ENCODE data around the gene CCT2. TPM values are rescaled to one million over a fixed set of nuclear protein-coding genes. Genes with fewer than 3 reads are reported as not detected.
A peak's percentile ranks its signal among the peaks of the same experiment; 100 is the strongest.

CCT2 gene
- total and polyA plus RNA-seq, 9 of the 15 experiments (the other 6 are each of a cell fraction or from before 2014, with no cell fraction given), result 341 to 738 (median 490) TPM

DNA sequence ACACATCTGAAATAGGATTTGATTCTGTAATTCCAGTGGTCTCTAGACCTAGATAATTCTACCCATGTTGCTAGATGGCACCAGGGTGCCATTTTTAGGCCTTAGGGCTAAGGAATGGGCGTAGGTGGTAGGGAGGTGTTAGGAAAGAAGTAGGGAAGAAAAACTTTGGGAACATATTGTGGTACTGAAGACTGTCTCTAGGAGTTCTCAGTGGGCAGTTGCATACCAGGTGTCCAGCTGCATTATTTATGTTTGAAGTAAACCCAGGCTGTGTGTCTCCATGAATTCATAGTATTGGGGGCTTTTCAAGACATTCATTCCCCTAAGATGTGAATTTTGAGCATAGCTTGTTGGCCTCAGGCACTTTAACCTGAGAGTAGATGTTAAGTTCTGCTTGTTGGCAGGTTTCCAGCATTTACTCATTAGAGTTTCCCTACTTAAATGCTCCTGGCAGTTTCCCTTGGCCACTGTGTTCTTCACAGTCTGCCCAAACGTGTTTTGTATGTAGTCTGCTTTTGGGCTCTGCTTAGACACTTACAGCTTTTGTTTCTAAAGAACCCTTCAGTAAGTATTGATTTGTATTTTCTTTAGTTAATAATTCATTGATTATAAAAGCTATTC, 31.5 kb upstream of the CCT2 start:
- TF ChIP-seq RAD51 (IDR thresholded peaks at IDR 0.05; ENCODE audit: borderline replicate concordance, low read depth), result no peak
- peak; percentile 79 for TF ChIP-seq NFIC (IDR thresholded peaks at IDR 0.05)
- FAIRE-seq, result no peak
- H3K9me3 ChIP-seq (replicated peaks; ENCODE audit: control insufficient read depth, insufficient read depth, low read depth, low read length), result no peaks in the 10 kb centered on the region
- no peaks in the 10 kb centered on the region; a peak in 1 of 5 replicates for H3K4me1 ChIP-seq (replicated peaks in 1 of 2; ENCODE audit: control insufficient read depth in 2 of 2, insufficient read depth in 2 of 2, low read length in 2 of 2)
- in situ Hi-C loops (cut with MboI), result no loop called here
- 44% methylated on average over 2 of the region's 2 CpGs for WGBS (ENCODE audit: insufficient coverage, low coverage, missing lambda C conversion rate)
- H3K27ac ChIP-seq (ENCODE audit: extremely low read depth, low read depth, low read length), result no peak overlapping the region
- H3K27me3 ChIP-seq (ENCODE audit: control insufficient read depth in 2 of 2, insufficient read depth in 2 of 2, low read length in 2 of 2), result no peaks in the 10 kb centered on the region
- ChIA-PET CTCF (ENCODE audit: low intra/inter-chr PET ratio) (no interaction called here), POLR2A (no interaction called here)
- no TSS peak for BruUV-seq (replicated peaks)
- no peak overlapping the region for H2AFZ ChIP-seq (ENCODE audit: low read depth, low read length)
- no peaks in the 10 kb centered on the region for H3K36me3 ChIP-seq (ENCODE audit: control insufficient read depth, insufficient read depth, low read length)
- H3K9ac ChIP-seq (ENCODE audit: insufficient read depth in 1 of 2, low read depth in 2 of 2, low read length in 2 of 2), result no peak overlapping the region
- intact Hi-C loops (cut with micrococcal nuclease), result no loop called here
- H3K4me3 ChIP-seq, result no peak overlapping the region
- H4K20me1 ChIP-seq (replicated peaks; ENCODE audit: control insufficient read depth, insufficient read depth, low read length), result no peaks in the 10 kb centered on the region
- H3K79me2 ChIP-seq (ENCODE audit: control insufficient read depth, insufficient read depth, low read length), result no peaks in the 10 kb centered on the region
- no peak overlapping the region for H3K4me2 ChIP-seq (ENCODE audit: insufficient read depth, low read length)
- no peak; the same call in 2 of the 3 replicates for ATAC-seq
- DNase-seq (ENCODE audit: extremely low read depth in 1 of 4, low spot score in 3 of 4), result peak in 3 of 4 experiments; percentile 16 to 22 (median 21)
- H3K9me1 ChIP-seq (ENCODE audit: control insufficient read depth, insufficient read depth, low read length), result no peaks in the 10 kb centered on the region

DNA sequence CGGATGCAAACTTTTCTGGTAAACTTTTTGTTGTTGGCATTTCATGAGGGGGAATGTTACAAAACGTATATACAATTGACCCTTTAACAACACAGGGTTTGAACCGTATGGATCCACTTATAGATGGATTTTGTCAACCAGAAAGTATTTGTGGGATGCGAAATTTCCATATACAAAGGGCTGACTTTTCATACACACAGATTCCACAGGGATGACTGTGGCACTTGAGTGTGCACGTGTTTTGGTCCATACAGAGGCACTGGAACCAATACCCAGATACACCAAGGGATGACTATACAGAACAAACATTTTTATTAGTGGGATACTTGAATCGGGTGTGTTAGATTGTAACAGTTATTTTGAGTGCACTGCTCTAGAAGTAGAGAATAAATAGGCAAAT, 29.8 kb upstream of the CCT2 start:
- in situ Hi-C loops (cut with MboI) (no loop called here), intact Hi-C loops (cut with micrococcal nuclease) (no loop called here)
- ChIA-PET CTCF (ENCODE audit: low intra/inter-chr PET ratio) (no interaction called here), POLR2A (interaction anchor here (1.1 kb wide), 1 partner anchor 12 kb away, joined by 4 read pairs; no protein-coding TSS in a partner anchor)
- Histone ChIP-seq H3K27me3 (ENCODE audit: control insufficient read depth in 2 of 2, insufficient read depth in 2 of 2, low read length in 2 of 2) (no peaks in the 10 kb centered on the region), H3K4me3 (no peak overlapping the region), H3K9me3 (replicated peaks; ENCODE audit: control insufficient read depth, insufficient read depth, low read depth, low read length) (no peaks in the 10 kb centered on the region), H3K9ac (ENCODE audit: insufficient read depth in 1 of 2, low read depth in 2 of 2, low read length in 2 of 2) (no peak overlapping the region), H2AFZ (ENCODE audit: low read depth, low read length) (no peak overlapping the region), H3K27ac (ENCODE audit: extremely low read depth, low read depth, low read length) (no peak overlapping the region), H4K20me1 (replicated peaks; ENCODE audit: control insufficient read depth, insufficient read depth, low read length) (no peaks in the 10 kb centered on the region), H3K36me3 (ENCODE audit: control insufficient read depth, insufficient read depth, low read length) (no peaks in the 10 kb centered on the region), H3K4me1 (replicated peaks in 1 of 2; ENCODE audit: control insufficient read depth in 2 of 2, insufficient read depth in 2 of 2, low read length in 2 of 2) (no peaks in the 10 kb centered on the region; a peak in 1 of 5 replicates), H3K4me2 (ENCODE audit: insufficient read depth, low read length) (no peak overlapping the region), H3K79me2 (ENCODE audit: control insufficient read depth, insufficient read depth, low read length) (no peaks in the 10 kb centered on the region), H3K9me1 (ENCODE audit: control insufficient read depth, insufficient read depth, low read length) (no peaks in the 10 kb centered on the region)
- 75% methylated on average over 6 of the region's 6 CpGs for WGBS (ENCODE audit: insufficient coverage, low coverage, missing lambda C conversion rate)
- no peak for ATAC-seq
- no peak for FAIRE-seq
- no TSS peak for BruUV-seq (replicated peaks)
- DNase-seq (ENCODE audit: extremely low read depth in 1 of 4, low spot score in 3 of 4), result no peak
- TF ChIP-seq, protein P1, sequence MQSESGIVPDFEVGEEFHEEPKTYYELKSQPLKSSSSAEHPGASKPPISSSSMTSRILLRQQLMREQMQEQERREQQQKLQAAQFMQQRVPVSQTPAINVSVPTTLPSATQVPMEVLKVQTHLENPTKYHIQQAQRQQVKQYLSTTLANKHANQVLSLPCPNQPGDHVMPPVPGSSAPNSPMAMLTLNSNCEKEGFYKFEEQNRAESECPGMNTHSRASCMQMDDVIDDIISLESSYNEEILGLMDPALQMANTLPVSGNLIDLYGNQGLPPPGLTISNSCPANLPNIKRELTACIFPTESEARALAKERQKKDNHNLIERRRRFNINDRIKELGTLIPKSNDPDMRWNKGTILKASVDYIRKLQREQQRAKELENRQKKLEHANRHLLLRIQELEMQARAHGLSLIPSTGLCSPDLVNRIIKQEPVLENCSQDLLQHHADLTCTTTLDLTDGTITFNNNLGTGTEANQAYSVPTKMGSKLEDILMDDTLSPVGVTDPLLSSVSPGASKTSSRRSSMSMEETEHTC (IDR thresholded peaks at IDR 0.05), result no peak
- TF ChIP-seq, protein P2, sequence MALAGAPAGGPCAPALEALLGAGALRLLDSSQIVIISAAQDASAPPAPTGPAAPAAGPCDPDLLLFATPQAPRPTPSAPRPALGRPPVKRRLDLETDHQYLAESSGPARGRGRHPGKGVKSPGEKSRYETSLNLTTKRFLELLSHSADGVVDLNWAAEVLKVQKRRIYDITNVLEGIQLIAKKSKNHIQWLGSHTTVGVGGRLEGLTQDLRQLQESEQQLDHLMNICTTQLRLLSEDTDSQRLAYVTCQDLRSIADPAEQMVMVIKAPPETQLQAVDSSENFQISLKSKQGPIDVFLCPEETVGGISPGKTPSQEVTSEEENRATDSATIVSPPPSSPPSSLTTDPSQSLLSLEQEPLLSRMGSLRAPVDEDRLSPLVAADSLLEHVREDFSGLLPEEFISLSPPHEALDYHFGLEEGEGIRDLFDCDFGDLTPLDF (CRISPR knock-in tag; IDR thresholded peaks at IDR 0.05), result no peak
- TF ChIP-seq, protein P3, sequence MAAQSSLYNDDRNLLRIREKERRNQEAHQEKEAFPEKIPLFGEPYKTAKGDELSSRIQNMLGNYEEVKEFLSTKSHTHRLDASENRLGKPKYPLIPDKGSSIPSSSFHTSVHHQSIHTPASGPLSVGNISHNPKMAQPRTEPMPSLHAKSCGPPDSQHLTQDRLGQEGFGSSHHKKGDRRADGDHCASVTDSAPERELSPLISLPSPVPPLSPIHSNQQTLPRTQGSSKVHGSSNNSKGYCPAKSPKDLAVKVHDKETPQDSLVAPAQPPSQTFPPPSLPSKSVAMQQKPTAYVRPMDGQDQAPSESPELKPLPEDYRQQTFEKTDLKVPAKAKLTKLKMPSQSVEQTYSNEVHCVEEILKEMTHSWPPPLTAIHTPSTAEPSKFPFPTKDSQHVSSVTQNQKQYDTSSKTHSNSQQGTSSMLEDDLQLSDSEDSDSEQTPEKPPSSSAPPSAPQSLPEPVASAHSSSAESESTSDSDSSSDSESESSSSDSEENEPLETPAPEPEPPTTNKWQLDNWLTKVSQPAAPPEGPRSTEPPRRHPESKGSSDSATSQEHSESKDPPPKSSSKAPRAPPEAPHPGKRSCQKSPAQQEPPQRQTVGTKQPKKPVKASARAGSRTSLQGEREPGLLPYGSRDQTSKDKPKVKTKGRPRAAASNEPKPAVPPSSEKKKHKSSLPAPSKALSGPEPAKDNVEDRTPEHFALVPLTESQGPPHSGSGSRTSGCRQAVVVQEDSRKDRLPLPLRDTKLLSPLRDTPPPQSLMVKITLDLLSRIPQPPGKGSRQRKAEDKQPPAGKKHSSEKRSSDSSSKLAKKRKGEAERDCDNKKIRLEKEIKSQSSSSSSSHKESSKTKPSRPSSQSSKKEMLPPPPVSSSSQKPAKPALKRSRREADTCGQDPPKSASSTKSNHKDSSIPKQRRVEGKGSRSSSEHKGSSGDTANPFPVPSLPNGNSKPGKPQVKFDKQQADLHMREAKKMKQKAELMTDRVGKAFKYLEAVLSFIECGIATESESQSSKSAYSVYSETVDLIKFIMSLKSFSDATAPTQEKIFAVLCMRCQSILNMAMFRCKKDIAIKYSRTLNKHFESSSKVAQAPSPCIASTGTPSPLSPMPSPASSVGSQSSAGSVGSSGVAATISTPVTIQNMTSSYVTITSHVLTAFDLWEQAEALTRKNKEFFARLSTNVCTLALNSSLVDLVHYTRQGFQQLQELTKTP (IDR thresholded peaks at IDR 0.05; ENCODE audit: low read depth in 1 of 2, partially characterized antibody in 2 of 2), result no peak
- no peak for TF ChIP-seq CAMTA2 (CRISPR knock-in tag; conservative IDR thresholded peaks at IDR 0.05)
